Stimulated activated CD8-positive, alpha-beta memory T cell treated with anti-CD3 and anti-CD28 coated beads, Interleukin-7, amount 100 ng/mL, for 48 hours (primary cell): ENCODE data around the gene RPL41.
"Not testable (repeated sequence)": the region's sequence is repeated elsewhere in the genome, so short reads cannot be mapped to it uniquely, and the experiment has no call there.

Experiments used
- DNase-seq, 2 donors: peaks; one replicate each; pipeline ENCODE4 v3.0.0-alpha.2; 2020; ENCODE audit warnings: low read depth in 1 of 2; ENCODE audit errors: extremely low read depth in 1 of 2

The RPL41 gene

DNA sequence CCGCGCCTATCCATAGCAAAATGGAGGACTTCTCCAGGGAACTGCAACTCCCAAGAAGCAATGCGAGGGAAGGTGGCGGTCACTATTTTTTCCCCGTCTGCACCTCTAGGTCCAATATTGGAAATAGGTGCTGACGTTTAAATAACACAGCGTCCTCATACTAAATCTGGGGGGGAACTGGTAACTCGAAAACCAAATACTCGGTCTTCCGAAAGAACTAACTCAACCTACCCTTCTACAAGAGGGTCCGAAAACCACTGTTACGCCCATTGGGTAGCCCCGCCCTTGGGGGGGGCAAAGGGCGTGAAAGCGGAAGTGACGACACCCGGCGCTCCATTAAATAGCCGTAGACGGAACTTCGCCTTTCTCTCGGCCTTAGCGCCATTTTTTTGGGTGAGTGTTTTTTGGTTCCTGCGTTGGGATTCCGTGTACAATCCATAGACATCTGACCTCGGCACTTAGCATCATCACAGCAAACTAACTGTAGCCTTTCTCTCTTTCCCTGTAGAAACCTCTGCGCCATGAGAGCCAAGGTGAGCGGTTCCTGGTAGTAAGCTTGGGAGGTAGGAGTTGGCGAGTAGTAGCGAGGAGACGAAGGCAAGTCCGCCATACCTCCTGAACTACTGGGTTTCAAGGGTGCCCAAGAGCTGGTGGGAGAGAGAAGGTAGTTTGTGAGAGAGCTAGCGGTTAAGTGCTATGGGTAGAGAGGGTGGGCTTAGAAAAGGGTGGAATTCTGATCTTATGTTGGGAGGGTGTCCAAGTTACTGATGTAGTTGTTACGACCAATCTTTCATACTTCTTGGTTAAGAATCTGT lies at the start of gene RPL41:
TSS of gene RPL41 (plus strand) at position 367 of the 815 bp plus-strand sequence.
- peak; percentile 81 to 82 for DNase-seq

DNA sequence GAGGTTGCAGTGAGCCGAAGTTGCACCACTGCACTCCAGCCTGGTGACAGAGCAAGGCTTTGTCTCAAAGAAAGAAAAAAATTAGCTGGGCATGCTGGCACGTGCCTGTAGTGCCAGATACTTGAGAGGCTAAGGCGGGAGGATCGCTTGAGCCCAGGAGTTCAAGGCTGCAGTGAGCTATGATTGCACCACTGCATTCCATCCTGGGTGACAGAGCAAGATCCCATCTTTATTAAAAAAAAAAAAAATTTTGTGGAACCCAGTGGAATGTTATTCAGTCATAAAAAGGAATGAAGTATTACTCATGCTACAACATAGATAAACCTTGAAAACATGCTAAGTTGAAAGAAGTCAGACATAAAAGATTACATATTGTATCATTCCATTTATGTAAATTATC lies 44.8 kb upstream of the RPL41 start:
- no peak for DNase-seq

DNA sequence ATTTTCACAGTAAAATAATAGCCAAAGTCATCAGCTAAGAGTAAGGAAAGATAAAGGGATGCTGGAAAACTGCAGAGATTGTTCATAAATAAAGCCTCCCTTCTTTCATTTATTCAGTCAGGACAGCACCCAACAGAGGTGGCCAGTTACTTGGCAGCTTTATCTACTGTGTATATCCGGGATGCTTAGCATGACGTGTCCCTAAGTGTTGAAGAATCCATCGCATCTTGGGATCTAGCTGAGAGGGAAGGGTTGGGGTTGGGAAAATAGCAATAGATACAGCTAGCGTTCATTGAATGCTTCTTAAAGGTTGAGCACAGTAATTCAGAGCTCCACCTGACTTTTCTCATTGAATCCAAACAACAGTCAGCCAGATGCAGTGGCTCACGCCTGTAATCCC lies 42.0 kb upstream of the RPL41 start:
- DNase-seq: no peak

DNA sequence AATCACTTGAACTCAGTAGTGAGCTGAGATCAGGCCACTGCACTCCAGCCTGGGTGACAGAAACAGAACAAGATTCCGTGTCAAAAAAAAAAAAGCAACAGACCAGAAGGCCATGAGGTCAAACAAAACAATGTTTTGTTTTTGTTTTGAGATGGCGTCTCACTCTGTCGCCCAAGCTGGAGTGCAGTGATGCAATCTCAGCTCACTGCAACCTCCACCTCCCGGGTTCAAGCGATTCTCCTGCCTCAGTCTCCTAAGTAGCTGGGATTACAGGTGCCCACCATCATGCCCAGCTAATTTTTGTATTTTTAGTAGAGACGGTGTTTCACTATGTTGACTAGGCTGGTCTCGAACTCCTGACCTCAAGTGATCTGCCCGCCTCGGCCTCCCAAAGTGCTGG lies 38.5 kb upstream of the RPL41 start:
- not testable (repeated sequence) for DNase-seq

DNA sequence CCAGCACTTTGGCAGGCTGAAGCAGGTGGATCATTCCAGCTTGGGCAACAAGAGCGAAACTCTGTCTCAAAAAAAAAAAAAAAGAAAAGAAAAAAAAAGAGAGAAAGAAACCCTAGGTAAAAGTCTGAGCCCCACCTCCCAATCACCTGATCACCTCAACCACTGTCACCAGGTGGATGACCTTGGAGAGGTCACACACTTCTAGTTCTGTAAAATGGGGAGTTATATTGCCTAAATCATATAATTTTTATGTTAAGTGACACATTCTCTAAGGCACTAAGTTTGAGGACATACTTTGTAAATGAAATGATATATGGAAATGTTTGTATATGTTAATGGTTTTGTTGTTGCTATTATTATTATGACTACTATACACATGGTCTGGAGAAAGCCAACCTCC lies 38.0 kb upstream of the RPL41 start:
- no peak for DNase-seq

DNA sequence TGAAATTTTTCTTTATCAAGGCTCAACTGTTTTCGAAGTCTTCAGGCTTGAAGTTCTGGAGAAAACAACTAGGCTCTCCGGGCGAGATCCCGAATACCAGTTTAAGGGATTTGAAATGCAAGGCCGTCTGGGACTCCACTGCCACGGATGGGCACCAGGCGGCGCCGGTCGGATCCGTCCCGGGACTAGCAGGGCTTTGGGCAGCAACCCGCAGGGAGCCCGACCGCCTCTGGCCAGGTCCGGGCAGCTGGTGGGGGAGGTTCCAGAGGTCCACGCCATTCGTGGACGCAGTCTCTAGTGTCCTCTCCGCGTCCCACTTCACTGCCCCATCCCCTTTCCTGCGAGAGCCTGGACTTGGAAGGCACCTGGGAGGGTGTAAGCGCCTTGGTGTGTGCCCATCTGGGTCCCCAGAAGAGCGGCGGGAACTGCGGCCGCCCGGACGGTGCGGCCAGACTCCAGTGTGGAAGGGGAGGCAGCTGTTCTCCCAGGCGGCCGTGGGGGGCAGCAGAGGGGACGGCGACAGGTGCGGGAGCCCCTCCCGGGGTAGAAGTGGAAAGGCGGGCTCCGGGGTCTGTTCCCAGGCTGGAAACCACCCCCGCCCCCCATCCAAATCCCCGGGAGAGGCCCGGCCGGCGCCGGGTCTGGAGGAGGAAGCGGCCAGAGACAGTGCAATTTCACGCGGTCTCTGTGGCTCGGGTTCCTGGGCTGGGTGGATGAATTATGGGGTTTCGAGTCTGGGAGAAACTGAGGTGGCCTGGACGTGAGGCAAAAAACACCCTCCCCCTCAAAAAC lies 37.3 kb upstream of the RPL41 start:
- peak in 1 of 2 donors; percentile 33 for DNase-seq

DNA sequence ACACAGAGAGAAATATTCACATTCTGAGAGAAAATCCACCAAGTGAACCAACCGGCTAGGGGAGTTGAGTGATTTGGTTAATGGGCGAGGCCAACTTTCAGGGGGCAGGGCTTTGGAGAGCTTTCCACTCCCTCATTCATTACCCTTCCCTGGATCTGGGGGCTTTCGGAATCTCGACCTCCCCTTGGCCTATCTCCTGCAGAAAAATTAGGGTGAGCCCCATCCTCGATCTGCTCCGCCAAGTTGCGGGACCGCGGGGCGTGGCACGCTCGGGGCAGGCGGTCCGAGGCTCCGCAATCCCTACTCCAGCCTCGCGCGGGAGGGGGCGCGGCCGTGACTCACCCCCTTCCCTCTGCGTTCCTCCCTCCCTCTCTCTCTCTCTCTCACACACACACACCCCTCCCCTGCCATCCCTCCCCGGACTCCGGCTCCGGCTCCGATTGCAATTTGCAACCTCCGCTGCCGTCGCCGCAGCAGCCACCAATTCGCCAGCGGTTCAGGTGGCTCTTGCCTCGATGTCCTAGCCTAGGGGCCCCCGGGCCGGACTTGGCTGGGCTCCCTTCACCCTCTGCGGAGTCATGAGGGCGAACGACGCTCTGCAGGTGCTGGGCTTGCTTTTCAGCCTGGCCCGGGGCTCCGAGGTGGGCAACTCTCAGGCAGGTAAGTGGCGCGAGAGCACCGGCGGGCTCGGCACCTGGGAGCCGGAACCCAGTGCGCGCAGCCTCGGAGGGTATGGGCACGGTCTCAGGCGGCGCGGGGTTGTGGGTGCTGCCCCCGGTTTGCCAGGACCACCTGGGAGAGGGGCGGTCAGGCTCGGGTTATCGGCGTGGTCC lies 36.5 kb upstream of the RPL41 start, which contains the start of gene ERBB3:
TSS of gene ERBB3 (plus strand) at position 443 of the 833 bp plus-strand sequence. CDS start at position 579, 136 bp downstream.
- DNase-seq: peak in 1 of 2 donors; percentile 45

DNA sequence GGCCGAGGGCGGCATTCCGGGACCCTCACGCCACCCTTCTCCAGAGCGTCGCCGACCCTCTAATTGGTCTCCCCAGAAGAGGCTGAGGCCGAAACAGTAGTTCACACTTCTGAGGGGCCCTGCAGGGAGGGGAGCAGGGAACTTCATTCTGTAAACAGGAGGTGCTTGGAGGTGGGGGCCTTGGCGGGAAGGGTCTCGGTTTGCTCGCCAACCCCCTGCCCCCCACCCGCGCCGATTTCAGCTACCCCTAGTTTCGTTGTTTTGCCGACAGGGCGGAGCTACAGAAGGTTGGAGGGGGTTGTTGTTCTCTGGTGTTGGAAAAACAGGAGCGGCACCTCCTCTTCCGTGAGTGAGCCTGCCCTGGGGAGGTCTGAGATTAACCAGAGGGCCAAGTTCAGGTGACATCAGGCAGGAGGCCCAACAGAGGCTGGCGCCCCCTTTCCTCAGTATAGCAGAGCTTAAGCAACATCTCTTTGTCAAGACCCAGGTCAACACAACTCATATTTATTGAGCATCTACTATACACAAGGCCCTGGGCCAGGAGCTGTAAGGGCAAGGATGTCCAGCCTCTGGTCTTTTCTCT lies 35.8 kb upstream of the RPL41 start:
- DNase-seq: no peak

DNA sequence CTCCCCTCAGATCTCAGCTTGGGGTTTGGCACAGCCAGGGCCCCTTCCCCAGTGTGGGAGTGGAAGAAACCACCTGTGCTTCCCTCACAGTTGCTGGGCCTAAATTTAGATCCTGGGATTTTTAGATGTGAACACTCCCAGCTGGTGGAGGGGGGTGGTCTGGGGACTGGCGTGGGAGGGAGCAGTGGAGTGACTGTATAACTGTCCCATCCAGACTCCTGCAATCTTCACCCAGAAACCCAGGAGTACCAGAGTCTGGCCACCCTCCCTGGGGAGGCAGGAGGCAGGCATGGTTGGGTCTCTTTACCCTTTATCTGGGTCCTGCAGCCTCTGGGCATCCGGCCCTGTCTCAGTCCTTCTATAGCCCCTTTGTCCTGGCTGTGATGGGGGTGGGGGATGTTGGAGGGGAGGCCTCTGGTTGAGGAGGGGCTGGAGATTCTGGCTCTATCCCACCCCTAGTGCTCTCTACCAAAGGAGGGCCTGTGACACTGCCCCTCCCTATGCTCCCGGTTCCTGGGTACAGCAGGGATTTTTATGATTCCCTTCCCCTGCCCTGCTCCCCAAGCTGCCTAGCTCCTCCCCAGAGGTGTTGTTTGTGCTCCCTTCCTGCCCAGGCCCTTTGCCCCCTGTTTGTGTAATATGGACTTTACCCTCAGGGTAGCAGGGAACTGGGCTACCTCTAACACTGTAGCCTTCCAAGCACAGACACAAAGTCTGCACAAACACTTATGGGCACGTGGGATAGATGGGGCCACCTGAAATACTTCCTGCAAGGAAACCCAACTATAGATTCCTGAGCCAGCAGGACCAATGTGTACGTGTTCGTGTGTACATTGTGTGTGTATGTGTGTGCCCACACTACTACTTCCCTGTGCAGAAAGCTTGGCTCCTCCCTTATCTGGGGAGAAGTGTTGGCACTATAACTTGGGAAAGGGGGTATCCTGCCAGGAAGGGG lies 34.8 kb upstream of the RPL41 start:
- DNase-seq: no peak

DNA sequence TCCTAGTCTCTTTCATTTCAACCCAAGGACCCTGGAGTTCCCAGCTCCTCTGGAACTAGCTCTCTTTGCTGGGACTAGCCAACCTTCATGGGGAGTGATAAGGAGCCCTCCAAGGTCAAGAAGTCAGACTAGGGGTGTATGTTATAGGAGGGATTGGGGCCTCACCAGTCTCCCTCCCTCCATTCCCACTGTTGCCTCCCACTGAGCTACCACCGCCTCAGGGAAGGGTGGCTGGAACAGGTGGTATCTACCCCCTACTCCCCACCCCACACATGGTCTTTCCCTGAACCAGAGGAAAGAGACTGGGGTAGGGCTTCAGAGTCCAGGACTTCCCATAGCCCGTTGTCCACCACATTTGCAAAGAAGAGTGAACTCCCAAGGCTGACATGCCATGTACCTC lies 34.1 kb upstream of the RPL41 start:
- no peak for DNase-seq

DNA sequence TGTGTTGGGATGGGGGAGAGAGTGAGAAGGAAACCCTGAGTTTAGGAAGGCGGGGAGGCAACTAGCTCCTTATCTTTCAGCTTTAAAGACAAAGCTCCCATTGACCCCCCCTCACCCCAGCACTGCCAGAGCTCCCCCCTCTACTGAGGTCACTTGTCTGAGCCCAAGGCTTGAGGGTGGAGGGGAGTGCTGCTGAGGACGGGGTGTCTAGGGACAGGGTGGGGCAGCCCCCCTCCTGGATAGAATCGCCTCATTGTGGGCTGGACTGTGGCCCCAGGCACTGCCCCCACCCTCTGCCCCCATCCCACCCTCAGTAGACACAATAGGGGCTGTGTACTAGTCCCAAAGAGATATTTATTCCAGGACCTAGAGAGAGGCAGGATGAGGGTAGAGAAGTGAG lies 33.5 kb upstream of the RPL41 start:
- no peak for DNase-seq

DNA sequence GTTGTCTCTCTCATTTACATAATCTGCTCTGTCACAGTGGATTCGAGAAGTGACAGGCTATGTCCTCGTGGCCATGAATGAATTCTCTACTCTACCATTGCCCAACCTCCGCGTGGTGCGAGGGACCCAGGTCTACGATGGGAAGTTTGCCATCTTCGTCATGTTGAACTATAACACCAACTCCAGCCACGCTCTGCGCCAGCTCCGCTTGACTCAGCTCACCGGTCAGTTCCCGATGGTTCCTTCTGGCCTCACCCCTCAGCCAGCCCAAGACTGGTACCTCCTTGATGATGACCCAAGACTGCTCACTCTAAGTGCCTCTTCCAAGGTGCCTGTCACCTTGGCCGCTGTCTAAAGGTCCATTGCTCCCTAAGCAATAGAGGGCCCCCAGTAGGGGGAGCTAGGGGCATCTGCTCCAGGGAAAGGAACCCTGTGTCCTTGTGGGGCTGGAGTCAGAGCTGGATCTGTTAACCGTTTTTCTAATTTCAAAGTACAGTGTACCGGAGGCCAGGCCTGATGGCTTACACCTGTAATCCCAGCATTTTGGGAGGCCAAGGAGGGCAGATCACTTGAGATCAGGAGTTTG lies 31.4 kb upstream of the RPL41 start:
- DNase-seq: no peak

DNA sequence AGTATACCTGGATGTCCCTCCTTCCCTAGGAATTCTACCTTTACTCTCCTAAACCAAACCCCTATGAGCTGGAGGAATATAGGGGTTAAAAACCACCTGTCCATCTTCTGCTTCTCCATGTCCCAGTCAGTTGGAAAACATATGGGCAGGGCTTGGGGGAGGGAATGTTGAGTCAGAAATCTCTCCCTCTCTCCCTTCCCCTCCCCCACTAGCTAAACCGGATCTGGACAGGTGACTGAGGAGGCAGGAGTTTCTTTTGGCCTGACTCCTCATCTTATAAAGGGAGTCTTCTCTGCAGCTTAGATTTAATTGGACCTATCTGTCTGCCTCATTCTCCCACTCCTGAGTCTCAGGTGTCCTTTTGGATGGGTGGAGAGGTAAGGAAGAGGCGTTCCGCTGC lies 30.3 kb upstream of the RPL41 start:
- no peak for DNase-seq

DNA sequence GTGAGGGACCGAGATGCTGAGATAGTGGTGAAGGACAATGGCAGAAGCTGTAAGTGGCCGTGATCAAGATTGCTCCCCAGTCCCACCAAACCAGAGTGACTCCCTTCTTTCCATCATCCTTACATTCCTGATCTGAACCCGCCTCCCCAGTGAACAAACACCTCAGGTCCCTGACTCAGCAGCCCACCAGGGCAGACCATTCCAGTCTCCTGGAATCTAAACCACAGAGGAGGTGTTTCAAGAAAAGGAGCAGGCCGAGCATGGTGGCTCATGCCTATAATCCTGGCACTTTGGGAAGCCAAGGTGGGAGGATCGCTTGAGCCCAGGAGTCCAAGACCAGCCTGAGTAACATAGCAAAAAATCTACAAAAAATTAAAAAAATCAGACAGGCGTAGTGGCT lies 29.8 kb upstream of the RPL41 start:
- DNase-seq: no peak

DNA sequence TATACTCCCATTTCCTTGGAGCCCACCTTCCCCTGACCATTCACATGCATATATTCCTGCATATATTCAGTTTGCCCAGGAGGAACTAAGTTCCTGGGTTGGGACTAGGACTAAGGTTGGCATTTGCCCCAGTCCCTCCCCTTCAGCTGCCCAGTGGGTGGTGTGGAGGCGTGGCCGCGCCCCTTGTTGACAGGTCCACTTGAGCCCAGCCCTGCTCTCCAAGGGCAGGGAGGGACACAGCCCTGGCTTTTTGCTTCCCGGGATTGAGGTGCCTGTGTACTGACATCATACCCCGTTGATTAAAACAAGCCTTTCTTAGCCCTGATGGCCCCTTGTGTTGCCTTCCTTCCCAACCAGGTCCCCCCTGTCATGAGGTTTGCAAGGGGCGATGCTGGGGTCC lies 29.2 kb upstream of the RPL41 start:
- DNase-seq: no peak

DNA sequence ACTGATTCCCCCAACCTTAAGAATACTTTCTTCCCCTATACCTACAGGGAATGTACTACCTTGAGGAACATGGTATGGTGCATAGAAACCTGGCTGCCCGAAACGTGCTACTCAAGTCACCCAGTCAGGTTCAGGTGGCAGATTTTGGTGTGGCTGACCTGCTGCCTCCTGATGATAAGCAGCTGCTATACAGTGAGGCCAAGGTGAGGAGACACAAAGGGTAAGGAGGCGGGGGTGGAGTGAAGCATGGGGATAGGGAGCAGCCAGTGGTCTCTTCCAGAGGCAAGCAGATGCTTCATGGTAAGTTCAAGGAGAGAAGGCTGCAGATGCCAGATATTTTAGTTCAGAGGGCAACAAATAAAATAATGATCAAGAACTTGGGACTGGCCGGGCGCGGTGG lies 18.7 kb upstream of the RPL41 start:
- DNase-seq: no peak

DNA sequence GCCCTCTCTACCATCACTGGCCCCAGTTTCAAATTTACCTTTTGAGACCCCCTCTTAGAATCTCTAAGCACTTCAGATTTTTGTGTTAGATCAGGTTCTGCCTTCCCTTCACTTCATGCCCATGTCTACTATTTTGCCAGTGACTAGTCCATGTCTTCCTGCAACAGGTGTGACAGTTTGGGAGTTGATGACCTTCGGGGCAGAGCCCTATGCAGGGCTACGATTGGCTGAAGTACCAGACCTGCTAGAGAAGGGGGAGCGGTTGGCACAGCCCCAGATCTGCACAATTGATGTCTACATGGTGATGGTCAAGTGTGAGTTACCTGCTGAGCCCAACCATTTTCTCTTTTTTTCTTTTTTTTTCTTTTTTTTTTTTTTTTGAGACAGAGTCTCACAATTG lies 17.8 kb upstream of the RPL41 start:
- no peak for DNase-seq

DNA sequence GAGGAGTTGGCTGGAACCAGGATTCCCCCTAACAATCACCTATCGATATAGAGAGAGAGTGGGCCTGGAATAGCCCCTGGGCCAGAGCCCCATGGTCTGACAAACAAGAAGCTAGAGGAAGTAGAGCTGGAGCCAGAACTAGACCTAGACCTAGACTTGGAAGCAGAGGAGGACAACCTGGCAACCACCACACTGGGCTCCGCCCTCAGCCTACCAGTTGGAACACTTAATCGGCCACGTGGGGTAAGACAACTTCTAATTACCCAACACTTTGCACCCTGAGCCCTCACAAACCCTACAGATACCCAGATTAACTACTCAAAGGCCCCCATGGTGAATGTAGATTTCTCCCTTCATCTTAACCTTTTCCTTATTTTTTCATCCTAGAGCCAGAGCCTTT lies 16.6 kb upstream of the RPL41 start:
- DNase-seq: no peak

DNA sequence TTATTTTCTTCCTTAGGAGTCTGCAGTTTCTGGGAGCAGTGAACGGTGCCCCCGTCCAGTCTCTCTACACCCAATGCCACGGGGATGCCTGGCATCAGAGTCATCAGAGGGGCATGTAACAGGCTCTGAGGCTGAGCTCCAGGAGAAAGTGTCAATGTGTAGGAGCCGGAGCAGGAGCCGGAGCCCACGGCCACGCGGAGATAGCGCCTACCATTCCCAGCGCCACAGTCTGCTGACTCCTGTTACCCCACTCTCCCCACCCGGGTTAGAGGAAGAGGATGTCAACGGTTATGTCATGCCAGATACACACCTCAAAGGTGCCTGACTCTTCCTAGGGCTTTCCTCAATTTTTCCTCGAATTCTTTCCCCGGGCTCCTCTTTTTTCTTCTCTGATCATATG lies 15.4 kb upstream of the RPL41 start:
- no peak for DNase-seq
